Trophoblast cell (in vitro differentiated cells and primary cell): ENCODE results near the gene NFILZ.

Experiments
- DNase-seq, 2 donors: peaks; one replicate each; pipeline ENCODE4 v3.0.0-alpha.2; 2016
- H2AFZ ChIP-seq: 2 replicates; pipeline ENCODE4 v1.6.1; 2013; ENCODE audit warnings: low read length, moderate library complexity, mild to moderate bottlenecking; ENCODE audit not compliant: insufficient read depth, poor library complexity
- H2AK5ac ChIP-seq: 2 replicates; pipeline ENCODE4 v1.6.1; 2013; ENCODE audit warnings: mild to moderate bottlenecking, low read length
- H2BK120ac ChIP-seq: 2 replicates; pipeline ENCODE4 v1.6.1; 2013; ENCODE audit warnings: low read length, mild to moderate bottlenecking, moderate library complexity; ENCODE audit not compliant: insufficient read depth, poor library complexity
- H2BK12ac ChIP-seq: 2 replicates; pipeline ENCODE4 v1.6.1; 2013; ENCODE audit warnings: mild to moderate bottlenecking, low read length, moderate library complexity
- H2BK5ac ChIP-seq: 2 replicates; pipeline ENCODE4 v1.6.1; 2013; ENCODE audit warnings: low read length, low read depth, moderate library complexity, mild to moderate bottlenecking; ENCODE audit not compliant: poor library complexity
- H3K14ac ChIP-seq: 2 replicates; pipeline ENCODE4 v1.6.1; 2013; ENCODE audit warnings: mild to moderate bottlenecking, low read length
- H3K18ac ChIP-seq: 2 replicates; pipeline ENCODE4 v1.6.1; 2013; ENCODE audit warnings: mild to moderate bottlenecking, low read length
- H3K23ac ChIP-seq: 2 replicates; pipeline ENCODE4 v1.6.1; 2013; ENCODE audit warnings: low read length
- H3K27ac ChIP-seq: 2 replicates; pipeline ENCODE4 v1.5.1; 2013; ENCODE audit warnings: low read depth, mild to moderate bottlenecking, inconsistent platforms, low read length, moderate library complexity
- H3K27me3 ChIP-seq: 2 replicates; pipeline ENCODE4 v1.6.1; 2013; ENCODE audit warnings: inconsistent platforms, mild to moderate bottlenecking, low read length, moderate library complexity; ENCODE audit not compliant: insufficient read depth
- H3K36me3 ChIP-seq, 2 experiments: 1 replicate in 1 of 2; 2 replicates in 1 of 2; pipeline ENCODE4 v1.6.1; 2013; ENCODE audit warnings: low read length in 2 of 2, mild to moderate bottlenecking in 2 of 2, moderate library complexity in 1 of 2; ENCODE audit not compliant: insufficient read depth in 2 of 2, control insufficient read depth in 1 of 2
- H3K4ac ChIP-seq: 2 replicates; pipeline ENCODE4 v1.6.1; 2013; ENCODE audit warnings: low read depth, mild to moderate bottlenecking, low read length, moderate library complexity
- H3K4me1 ChIP-seq, 2 experiments: 1 replicate in 1 of 2; 2 replicates in 1 of 2; pipeline ENCODE4 v1.6.1; 2013; ENCODE audit warnings: low read length in 2 of 2, mild to moderate bottlenecking in 2 of 2, moderate library complexity in 1 of 2; ENCODE audit not compliant: insufficient read depth in 2 of 2, control insufficient read depth in 1 of 2
- H3K4me2 ChIP-seq: 2 replicates; pipeline ENCODE4 v1.6.1; 2013; ENCODE audit warnings: inconsistent platforms, mild to moderate bottlenecking, low read length, moderate library complexity
- H3K4me3 ChIP-seq: 2 replicates; pipeline ENCODE4 v1.5.1; 2013; ENCODE audit warnings: mild to moderate bottlenecking, low read depth, low read length, inconsistent platforms
- H3K79me1 ChIP-seq: one replicate; pipeline ENCODE4 v1.6.1; 2013; ENCODE audit warnings: low read length
- H3K79me2 ChIP-seq: 2 replicates; pipeline ENCODE4 v1.6.1; 2013; ENCODE audit warnings: low read length, mild to moderate bottlenecking; ENCODE audit not compliant: control insufficient read depth, insufficient read depth, poor library complexity
- H3K9ac ChIP-seq: 2 replicates; pipeline ENCODE4 v1.6.1; 2013; ENCODE audit warnings: mild to moderate bottlenecking, low read length
- H3K9me3 ChIP-seq: 2 replicates; pipeline ENCODE4 v1.6.1; 2013; ENCODE audit warnings: low read depth, mild to moderate bottlenecking, control low read depth, inconsistent platforms, low read length; ENCODE audit not compliant: insufficient read depth
- H4K12ac ChIP-seq: 2 replicates; pipeline ENCODE4 v1.6.1; 2013; ENCODE audit warnings: low read depth, mild to moderate bottlenecking, low read length, moderate library complexity
- H4K8ac ChIP-seq: 2 replicates; pipeline ENCODE4 v1.6.1; 2013; ENCODE audit warnings: low read depth, mild to moderate bottlenecking, low read length, moderate library complexity
- H4K91ac ChIP-seq: one replicate; pipeline ENCODE4 v1.6.1; 2013; ENCODE audit warnings: low read depth, mild to moderate bottlenecking, low read length, moderate library complexity
- WGBS: extraction: QIAGEN DNeasy Blood & Tissue Kit; methylation state at CpG from one replicate; pipeline ENCODE4 v1.1.7; 2013; ENCODE audit warnings: missing lambda C conversion rate; ENCODE audit not compliant: insufficient read length, insufficient coverage; ENCODE audit errors: extremely low coverage; 5-methylcytosine and 5-hydroxymethylcytosine counted together

The NFILZ gene

GRCh38 chr19:8655340-8655709 is 24.9 kb downstream of the NFILZ start:
- Histone ChIP-seq H4K91ac (no peak overlapping the region), H3K27me3 (no peaks in the 10 kb centered on the region), H2BK5ac (no peak overlapping the region), H4K12ac (no peak overlapping the region), H2AFZ (no peak overlapping the region), H3K79me1 (no peaks in the 10 kb centered on the region), H3K4me2 (no peak overlapping the region), H3K27ac (no peak overlapping the region), H2AK5ac (no peak overlapping the region), H3K18ac (no peak overlapping the region), H3K23ac (no peak overlapping the region), H3K4ac (no peak overlapping the region), H3K79me2 (no peaks in the 10 kb centered on the region), H3K9ac (no peak overlapping the region), H4K8ac (no peak overlapping the region), H2BK12ac (no peak overlapping the region), H3K4me3 (no peak overlapping the region), H3K9me3 (no peaks in the 10 kb centered on the region), H3K4me1 (no peaks in the 10 kb centered on the region), H3K14ac (no peak overlapping the region), H3K36me3 (no peaks in the 10 kb centered on the region), H2BK120ac (no peak overlapping the region)
- WGBS, result no CpG with 5 or more reads among the region's 12 CpGs
- DNase-seq, result no peak

- Histone ChIP-seq H3K9ac (no peak overlapping the region), H3K4me1 (no peaks in the 10 kb centered on the region), H3K79me1 (no peaks in the 10 kb centered on the region), H3K14ac (no peak overlapping the region), H3K9me3 (no peaks in the 10 kb centered on the region), H4K12ac (no peak overlapping the region), H3K18ac (no peak overlapping the region), H2AK5ac (no peak overlapping the region), H4K8ac (no peak overlapping the region), H3K4me2 (no peak overlapping the region), H4K91ac (no peak overlapping the region), H3K4ac (no peak overlapping the region), H3K4me3 (peak overlapping the region; percentile 13), H3K36me3 (no peaks in the 10 kb centered on the region), H3K27me3 (no peaks in the 10 kb centered on the region), H2BK12ac (no peak overlapping the region), H2BK120ac (no peak overlapping the region), H3K27ac (no peak overlapping the region), H3K23ac (no peak overlapping the region), H3K79me2 (no peaks in the 10 kb centered on the region), H2AFZ (no peak overlapping the region), H2BK5ac (no peak overlapping the region)
- DNase-seq, result peak; percentile 37 to 64
- no CpG with 5 or more reads among the region's 5 CpGs for WGBS
These were observed 27.4 kb downstream of the NFILZ start for GRCh38 chr19:8657869-8658268.

- Histone ChIP-seq H3K4me3 (no peak overlapping the region), H3K9me3 (no peaks in the 10 kb centered on the region), H3K4ac (no peak overlapping the region), H2BK5ac (no peak overlapping the region), H2BK120ac (no peak overlapping the region), H3K27me3 (no peaks in the 10 kb centered on the region), H2BK12ac (no peak overlapping the region), H3K4me1 (no peaks in the 10 kb centered on the region), H3K23ac (no peak overlapping the region), H3K14ac (no peak overlapping the region), H4K91ac (no peak overlapping the region), H3K9ac (no peak overlapping the region), H3K79me2 (no peaks in the 10 kb centered on the region), H3K79me1 (no peaks in the 10 kb centered on the region), H4K8ac (no peak overlapping the region), H3K27ac (no peak overlapping the region), H3K4me2 (no peak overlapping the region), H2AFZ (no peak overlapping the region), H3K18ac (no peak overlapping the region), H2AK5ac (no peak overlapping the region), H3K36me3 (no peaks in the 10 kb centered on the region), H4K12ac (no peak overlapping the region)
- DNase-seq, result no peak
- no CpG with 5 or more reads among the region's 7 CpGs for WGBS
These were observed 29.5 kb downstream of the NFILZ start for GRCh38 chr19:8659905-8660304.

- no peak overlapping the region for H2BK12ac ChIP-seq
- no peaks in the 10 kb centered on the region for H3K36me3 ChIP-seq
- H3K18ac ChIP-seq, result no peak overlapping the region
- peak overlapping the region; percentile 2 for H3K4me3 ChIP-seq
- no peak overlapping the region for H2BK5ac ChIP-seq
- H3K4me1 ChIP-seq, result no peaks in the 10 kb centered on the region
- no peak overlapping the region for H3K14ac ChIP-seq
- H3K4me2 ChIP-seq, result no peak overlapping the region
- H2AK5ac ChIP-seq, result no peak overlapping the region
- no peak overlapping the region for H3K9ac ChIP-seq
- no peak overlapping the region for H3K4ac ChIP-seq
- no peak overlapping the region for H4K12ac ChIP-seq
- no peak overlapping the region for H3K23ac ChIP-seq
- no peaks in the 10 kb centered on the region for H3K79me2 ChIP-seq
- no peaks in the 10 kb centered on the region for H3K79me1 ChIP-seq
- no peak overlapping the region for H2AFZ ChIP-seq
- no peak overlapping the region for H4K8ac ChIP-seq
- no CpG with 5 or more reads among the region's 4 CpGs for WGBS
- no peak overlapping the region for H4K91ac ChIP-seq
- H3K27ac ChIP-seq, result no peak overlapping the region
- no peaks in the 10 kb centered on the region for H3K27me3 ChIP-seq
- no peaks in the 10 kb centered on the region for H3K9me3 ChIP-seq
- DNase-seq, result no peak
- H2BK120ac ChIP-seq, result no peak overlapping the region
These were observed 31.8 kb downstream of the NFILZ start for GRCh38 chr19:8662263-8662662.
